GM18502 (cell line): ENCODE results near the gene C3orf22.

Experiments used
- ATAC-seq: cut with Tn5 transposase; IDR thresholded peaks from one replicate; pipeline ENCODE4 v1.9.1; 2021; ENCODE audit warnings: mild to moderate bottlenecking; ENCODE audit not compliant: unreplicated experiment, poor library complexity

The C3orf22 gene

DNA sequence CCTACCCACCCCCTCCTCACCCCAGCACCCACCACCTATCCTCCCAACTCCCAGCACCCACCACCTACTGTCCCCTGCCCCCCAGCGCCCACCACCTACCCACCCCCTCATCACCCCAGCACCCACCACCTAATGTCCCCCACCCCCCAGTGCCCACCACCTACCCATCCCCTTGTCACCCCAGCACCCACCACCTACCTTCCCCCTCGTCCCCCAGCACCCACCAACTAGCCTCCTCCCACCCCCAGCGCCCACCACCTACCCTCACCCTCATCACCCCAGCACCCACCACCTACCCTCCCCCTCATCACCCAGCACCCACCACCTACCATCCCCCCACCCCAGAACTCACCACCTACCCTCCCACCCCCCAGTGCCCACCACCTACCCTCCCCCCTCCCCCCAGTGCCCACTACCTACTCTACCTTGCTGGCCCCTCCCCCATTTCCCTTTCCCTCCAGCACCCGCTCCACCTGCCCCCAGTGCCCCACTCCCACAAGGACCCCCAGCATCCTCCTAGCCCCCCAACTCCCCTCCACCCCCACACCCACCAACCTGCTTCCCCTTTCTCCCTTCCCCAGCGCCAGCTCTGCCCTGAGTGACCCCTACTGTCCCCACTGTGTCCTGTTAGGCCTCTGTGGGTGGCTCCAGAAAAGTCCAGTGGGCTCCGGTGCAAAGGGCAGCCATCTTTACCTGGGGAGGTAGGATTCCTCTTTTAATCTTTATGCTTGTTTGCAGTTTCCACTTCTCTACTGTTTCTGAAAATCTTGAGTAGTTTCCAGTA is 42.4 kb downstream of the C3orf22 start:
- ATAC-seq = no peak

DNA sequence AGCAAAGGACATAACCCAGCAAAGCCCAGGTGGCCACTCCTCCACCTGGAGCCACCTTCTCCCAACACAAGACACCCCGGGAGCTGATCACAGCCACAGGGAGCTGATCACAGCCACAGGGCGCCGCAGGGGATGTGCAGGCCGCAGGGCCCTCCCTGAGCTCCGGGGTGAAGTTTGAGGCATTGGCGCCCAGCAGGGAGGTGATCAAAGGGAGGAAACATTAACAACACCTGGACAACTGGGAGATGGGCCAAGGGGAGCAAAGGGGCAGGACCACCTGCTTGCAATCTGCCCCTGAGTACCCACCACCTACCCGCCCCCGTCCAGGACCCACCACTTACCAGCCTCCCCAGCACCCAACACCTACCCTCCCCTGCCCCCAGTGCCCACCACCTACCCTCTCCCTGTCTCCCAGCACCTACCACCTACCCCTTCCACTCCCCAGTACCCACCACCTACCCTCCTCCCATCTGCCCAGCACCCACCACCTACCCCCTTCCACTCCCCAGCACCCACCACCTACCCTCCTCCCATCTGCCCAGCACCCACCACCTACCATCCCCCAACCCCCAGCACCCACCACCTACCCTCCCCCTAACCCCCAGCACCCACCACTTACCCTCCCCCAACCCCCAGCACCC is 43.5 kb downstream of the C3orf22 start:
- ATAC-seq = no peak

DNA sequence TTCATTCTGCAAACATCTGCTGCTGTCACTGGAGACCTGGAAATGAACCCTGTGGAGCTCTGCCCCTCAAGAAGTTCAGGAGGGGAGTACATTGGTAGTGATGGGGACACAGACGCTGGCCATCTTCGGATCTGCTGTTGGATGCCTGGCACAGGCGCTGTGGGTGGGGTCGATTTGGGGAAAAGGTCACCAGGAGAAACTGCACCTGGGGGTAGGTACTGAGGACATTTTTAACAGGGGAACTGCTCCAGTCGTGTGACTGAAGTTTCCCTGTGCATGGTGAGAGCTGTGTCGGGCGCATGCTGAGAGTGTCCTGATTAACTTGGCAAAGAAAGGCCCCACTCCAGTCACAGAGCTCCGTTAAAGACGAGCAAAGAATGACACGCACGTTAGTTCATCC is 44.6 kb downstream of the C3orf22 start:
- ATAC-seq = no peak

DNA sequence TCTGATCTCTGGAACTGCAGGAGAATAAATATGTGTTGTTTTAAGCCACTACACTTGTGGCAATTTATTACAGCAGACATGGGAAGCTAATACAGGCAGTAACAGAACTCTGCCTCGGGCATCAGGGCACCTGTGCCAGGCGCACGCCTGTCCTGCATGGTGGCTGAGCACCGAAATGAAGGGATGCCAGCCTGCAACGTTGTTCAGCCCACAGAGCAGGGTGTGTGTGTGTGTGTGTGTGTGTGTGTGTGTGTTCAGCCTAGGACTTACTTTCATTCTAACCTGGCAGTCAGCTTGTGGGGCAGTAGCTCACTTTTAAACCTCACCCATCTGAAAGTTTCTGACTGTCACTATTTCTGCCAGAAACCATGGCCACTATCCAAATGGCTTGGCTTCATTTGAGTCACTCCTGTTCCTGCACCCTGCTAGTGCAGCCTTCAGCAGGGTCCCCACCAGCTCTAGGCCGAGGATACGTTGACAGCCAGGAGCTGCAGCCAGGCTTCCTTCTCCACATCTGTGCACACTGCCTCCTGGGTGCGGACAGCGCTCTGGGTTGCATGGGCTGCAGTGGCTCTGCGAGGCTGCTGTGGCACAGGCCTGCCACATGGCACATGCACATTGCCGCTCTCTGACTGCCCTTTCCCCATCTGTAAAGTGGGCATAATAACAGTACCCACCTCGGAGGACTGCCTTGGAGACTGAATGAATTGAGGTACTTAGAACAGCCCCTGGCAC is 45.6 kb downstream of the C3orf22 start:
- ATAC-seq = no peak

DNA sequence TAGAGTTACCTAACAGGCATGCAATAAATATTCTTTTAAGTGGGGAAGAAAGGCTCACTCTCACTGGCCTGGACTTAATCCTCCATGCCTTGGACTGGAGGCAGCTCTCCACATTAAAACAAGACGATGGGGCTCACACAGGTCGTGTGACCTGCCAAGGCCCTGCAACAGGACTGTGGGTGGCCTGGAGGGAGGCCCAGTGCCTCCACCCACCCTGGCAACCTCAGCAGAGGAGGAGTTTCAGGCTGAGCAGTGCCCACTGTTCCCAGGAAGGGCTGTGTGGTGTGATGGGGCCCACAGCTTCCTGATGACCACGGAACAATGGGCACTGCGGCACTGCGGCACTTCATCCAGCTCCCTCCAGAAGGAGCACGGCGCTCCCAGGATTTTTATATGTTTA is 46.7 kb downstream of the C3orf22 start:
- no peak for ATAC-seq

DNA sequence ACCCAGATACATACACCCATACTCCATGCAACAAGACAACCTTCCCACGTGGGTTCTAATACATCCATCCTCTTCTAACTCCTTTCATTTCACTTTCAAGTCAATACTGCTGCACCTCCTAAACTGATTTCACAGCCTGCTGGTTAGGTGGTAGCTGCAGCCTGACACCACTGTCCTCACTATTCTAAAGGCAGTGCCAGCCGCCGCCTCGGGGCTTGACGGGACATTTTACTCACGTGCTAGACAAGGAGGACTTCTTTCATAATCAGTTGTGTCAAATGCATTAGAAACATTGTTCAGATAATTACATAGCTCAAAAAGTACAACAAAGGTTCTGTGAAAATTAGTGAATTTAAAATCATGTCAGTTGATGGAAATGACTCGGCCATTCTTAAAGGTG is 47.4 kb downstream of the C3orf22 start:
- no peak for ATAC-seq

DNA sequence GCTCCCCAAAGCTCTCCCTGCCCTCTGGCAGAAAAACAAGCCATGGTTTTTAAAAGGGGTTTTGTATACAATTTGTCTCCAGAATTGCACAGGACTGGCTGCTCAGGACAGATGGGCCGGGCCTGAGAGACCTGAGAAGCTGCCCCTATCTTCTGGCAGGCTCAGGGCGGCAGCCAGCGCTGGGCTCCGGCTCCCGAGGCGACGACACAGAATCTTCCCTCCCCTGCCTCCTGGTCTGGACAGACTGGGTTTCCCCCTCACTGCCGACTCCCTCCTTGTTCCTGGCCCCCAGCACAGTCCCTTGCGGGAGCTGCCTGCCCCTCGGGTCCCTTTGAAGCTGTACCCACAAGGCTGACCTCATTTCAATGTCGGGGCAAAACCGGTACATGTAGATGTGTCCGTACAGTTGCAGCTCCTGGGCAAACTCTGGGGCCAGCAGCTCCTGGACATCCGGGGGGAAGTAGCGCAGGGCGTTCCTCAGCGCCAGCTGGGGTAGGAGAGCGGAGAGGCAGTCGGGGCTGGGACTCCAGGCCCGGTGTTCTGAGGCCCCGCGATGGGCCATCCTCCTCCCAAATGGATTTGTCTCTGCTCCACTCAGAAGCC is 48.3 kb downstream of the C3orf22 start:
- no peak for ATAC-seq

DNA sequence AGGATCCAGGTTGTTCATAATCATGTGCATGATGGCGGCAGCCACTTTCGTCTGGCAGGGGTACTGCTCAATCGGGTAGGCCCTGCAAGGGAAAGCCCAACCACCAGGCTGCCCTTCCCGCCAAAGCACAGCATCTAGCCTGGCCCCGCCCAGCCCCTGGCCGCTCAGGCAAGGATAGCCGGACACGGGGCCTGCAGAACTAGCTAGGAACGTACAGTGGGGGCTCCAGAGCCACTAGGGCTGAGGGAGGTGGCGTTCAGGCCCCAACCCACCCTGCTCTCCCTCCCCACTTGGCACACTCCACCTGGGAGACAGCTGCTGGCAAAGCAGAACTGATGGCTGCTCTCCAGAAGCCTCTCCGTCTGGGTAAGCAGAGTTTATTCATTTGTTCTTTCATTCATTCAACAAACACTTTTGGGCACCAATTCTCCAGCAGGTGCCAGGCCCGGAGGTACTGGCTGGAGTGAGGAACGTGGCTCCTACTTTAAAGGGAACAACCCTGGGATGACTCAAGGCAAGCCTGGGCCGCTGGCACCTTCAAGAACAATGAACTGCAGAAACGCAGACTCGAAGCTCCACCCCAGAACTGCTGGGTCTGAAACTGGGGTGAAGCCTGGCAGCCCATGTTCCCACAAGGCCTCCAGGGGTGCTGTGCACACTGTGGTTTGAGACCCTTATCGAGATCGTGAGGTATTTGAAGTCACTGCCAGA is 49.0 kb downstream of the C3orf22 start:
- no peak for ATAC-seq

DNA sequence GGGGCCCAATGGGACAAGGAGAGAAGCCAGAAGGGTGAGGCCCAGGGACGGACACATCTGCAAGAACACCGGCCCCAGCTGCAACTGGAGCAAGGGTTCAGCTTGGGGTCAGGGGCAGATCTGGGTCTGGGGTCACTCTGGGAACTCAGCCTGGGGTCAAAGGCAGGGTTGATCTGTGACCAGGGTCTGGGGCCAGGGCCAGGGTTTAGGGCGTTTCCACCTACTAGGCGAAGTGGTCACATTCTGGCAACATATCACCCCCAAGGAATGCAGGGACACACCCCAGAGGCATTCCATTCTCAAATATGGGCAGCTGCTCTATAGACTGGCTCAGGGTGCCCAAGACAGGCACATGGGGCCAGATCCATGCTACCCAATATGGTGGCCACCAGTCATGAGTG is 50.2 kb downstream of the C3orf22 start:
- no peak for ATAC-seq

DNA sequence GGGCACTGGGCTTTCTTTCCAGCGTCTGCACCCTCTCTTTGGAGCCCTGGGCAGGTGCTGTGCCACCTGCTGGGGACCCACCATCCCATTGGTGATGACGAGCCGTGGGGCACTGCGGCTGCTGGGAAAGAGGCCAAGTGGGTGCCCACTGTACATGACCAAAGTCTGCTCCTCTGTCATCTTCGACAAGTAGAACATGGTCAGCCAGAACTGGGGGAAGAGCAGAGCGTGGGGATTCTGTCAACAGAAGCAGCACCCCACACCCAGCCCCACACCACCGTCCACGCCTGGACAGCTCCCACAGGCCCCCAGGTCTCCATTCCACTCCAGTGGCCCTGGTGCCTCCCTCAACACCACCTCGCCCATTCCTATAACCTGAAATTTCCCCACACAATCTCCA is 50.8 kb downstream of the C3orf22 start:
- no peak for ATAC-seq

DNA sequence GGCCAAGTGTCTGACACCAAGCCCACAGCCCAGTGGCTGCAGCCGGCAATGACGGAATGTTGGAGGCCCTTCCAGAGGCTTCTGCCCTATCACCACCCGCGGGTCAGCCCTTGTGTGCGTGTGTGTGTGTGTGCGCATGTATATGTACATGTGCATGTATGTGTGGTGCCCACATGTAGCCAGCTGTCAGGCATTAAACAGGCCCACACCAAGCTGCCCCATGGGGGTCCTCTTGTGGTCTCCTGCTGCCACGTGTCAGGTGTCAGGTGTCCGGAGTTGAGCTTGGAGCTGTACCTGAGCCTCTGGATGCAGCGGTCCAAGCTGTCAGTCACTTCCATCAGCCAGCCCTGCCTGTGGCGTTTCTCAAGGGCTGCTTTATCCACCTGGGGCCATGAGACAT is 55.0 kb downstream of the C3orf22 start:
- ATAC-seq = no peak

DNA sequence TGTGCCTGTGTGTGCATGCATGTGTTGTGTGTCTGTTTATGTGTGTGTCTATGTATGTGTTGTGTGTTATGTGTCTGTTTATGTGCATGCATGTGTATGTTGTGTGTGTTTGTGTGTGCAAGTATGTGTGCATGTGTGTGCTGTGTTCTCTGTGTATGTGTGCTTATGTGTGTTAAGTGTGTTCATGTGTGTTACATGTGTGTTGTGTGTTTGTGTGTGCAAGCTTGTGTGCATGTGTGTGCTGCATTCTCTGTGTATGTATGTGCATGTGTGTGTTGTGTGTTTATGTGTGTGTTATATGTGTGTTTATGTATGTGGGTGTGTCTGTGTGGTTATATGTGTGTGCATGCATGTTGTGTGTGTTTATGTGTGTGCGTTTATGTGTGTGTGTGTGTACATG is 56.1 kb downstream of the C3orf22 start:
- ATAC-seq = no peak

DNA sequence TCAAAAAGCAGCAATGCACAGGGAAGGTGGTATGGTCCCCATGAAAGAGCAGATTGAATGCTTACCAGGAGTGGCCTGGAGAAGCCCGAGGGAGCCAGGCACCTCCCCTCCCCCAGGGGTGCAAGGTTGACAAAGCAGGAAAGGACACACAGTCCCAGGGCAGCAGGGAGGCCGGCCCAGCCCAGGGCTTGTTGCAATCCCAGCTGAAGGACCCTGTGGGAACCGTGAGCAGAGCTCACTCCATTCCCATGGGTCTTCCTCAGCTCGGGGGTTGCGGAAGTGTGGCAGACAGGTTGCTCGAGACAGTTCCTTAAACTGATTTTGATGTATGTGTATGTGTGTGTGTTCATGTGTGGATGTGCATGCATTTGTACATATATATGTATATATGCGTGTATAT is 57.0 kb downstream of the C3orf22 start:
- ATAC-seq = no peak

DNA sequence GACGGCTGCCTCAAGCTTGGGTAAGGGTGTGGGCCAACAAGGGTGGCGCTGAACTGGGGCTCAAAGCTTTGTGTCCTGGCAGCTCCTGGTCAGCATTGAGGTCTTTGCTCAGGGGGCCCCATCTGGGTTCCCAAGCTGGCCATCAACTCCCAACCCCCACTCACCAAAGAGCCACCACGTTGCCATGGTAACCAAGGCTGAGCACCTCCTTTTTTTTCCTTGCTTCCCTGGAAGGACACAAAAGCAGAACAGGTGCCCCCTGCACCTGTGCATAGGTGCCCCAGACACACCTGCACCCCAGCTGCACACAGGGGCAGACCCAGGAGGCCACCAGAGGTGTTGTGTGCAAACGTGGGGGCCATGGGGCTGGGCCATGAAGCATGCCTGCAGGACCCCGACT is 57.7 kb downstream of the C3orf22 start:
- no peak for ATAC-seq

DNA sequence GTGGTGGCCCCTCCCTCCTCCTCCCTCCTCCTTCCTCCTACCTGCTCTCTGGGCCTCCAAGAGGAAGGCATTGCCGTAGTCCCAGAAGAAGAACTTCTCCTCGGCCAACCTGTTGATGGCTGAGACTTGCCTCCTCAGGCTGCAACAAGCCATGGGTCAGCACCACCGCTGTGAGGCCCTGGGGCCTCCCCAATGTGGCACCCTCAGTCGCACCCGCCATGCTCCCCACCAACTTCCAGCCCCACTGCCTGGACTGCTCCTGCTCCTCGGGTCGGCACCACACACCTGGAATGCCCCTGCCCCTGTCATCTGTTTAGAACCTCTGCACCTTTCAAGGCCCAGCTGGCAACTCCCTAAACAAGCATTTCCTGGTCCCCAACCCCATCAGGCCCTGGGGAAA is 58.7 kb downstream of the C3orf22 start:
- ATAC-seq = no peak
